ENCODE measurements around the gene TMEM14C.

TMEM14C gene

GRCh38 chr6:10684618-10685017 is 38.3 kb upstream of the TMEM14C start:
- no peak for DNase-seq (ENCODE audit: extremely low spot score)
- TF ChIP-seq CTCF (IDR thresholded peaks at IDR 0.05; ENCODE audit: control extremely low read depth, extremely low read depth, low read depth, missing control alignments), result no peak
- ChIA-PET CTCF (interaction anchor here (1.2 kb wide), 1 partner anchor 174 kb away, joined by 6 read pairs; no protein-coding TSS in a partner anchor), POLR2A (no interaction called here)

GRCh38 chr6:10685092-10685915 is 37.6 kb upstream of the TMEM14C start:
- ChIA-PET CTCF (interaction anchor here (1.5 to 2.0 kb wide), 2 partner anchors 23 to 175 kb away, joined by 5 to 7 read pairs; no protein-coding TSS in a partner anchor), POLR2A (no interaction called here)
- no peak for TF ChIP-seq CTCF (IDR thresholded peaks at IDR 0.05; ENCODE audit: control extremely low read depth, extremely low read depth, low read depth, missing control alignments)
- DNase-seq (ENCODE audit: extremely low spot score), result no peak

- DNase-seq (ENCODE audit: extremely low spot score), result no peak
- CTCF ChIA-PET, result interaction anchor here (1.4 to 2.0 kb wide), 3 partner anchors 21 to 177 kb away, joined by 3 to 7 read pairs (median 5); no protein-coding TSS in a partner anchor
- TF ChIP-seq CTCF (IDR thresholded peaks at IDR 0.05; ENCODE audit: control extremely low read depth, extremely low read depth, low read depth, missing control alignments), result no peak
- POLR2A ChIA-PET, result no interaction called here
Measured at GRCh38 chr6:10686901-10687300, 36.0 kb upstream of the TMEM14C start.

- TF ChIP-seq CTCF (IDR thresholded peaks at IDR 0.05; ENCODE audit: control extremely low read depth, extremely low read depth, low read depth, missing control alignments), result no peak
- CTCF ChIA-PET, result no interaction called here
- no peak for DNase-seq (ENCODE audit: extremely low spot score)
- POLR2A ChIA-PET, result no interaction called here
Measured at GRCh38 chr6:10687582-10687981, 35.3 kb upstream of the TMEM14C start.

GRCh38 chr6:10690651-10691445 is 32.0 kb upstream of the TMEM14C start:
- ChIA-PET POLR2A (no interaction called here), CTCF (interaction anchor here (1.6 kb wide), 1 partner anchor 31 kb away, joined by 3 read pairs; no protein-coding TSS in a partner anchor)
- no peak for DNase-seq (ENCODE audit: extremely low spot score)
- no peak for TF ChIP-seq CTCF (IDR thresholded peaks at IDR 0.05; ENCODE audit: control extremely low read depth, extremely low read depth, low read depth, missing control alignments)

GRCh38 chr6:10692965-10693538 is 29.8 kb upstream of the TMEM14C start:
- CTCF ChIA-PET, result no interaction called here
- POLR2A ChIA-PET, result no interaction called here
- no peak for DNase-seq (ENCODE audit: extremely low spot score)
- TF ChIP-seq CTCF (IDR thresholded peaks at IDR 0.05; ENCODE audit: control extremely low read depth, extremely low read depth, low read depth, missing control alignments), result no peak
